HG03025 (cell line): ENCODE data around the gene CDC42EP5.

Experiments used
- ATAC-seq: cut with Tn5 transposase; IDR thresholded peaks from one replicate; pipeline ENCODE4 v1.9.1; 2021; ENCODE audit warnings: mild to moderate bottlenecking, moderate library complexity; ENCODE audit not compliant: unreplicated experiment, low FRiP score

CDC42EP5 gene

GRCh38 chr19:54415208-54415900 lies 57.7 kb downstream of the CDC42EP5 start, which contains the start of gene TTYH1:
Gene TTYH1 (plus strand): TSS chr19:54415464. CDS start chr19:54415553, 89 bp downstream.
- no peak for ATAC-seq
